Naive B cell (primary cell): ENCODE data around the gene SOWAHA. TPM values are rescaled to one million over a fixed set of nuclear protein-coding genes. Genes with fewer than 3 reads are reported as not detected.

Source experiments
- ATAC-seq, 2 donors: fragments of 150-1000 bp; cut with Tn5 transposase; 2 replicates each; pipeline ENCODE4 v1.10.0; 2021; ENCODE audit warnings: low read depth in 2 of 2, mild to moderate bottlenecking in 2 of 2, moderate library complexity in 2 of 2
- DNase-seq: peaks from one replicate; pipeline ENCODE4 v3.0.0; 2022
- H3K27ac Mint-ChIP-seq, 6 donors: one replicate each; pipeline ENCODE4 v1.8.0; 2020 to 2022; ENCODE audit warnings: mild to moderate bottlenecking in 6 of 6, mixed read lengths in 6 of 6, moderate library complexity in 5 of 6, inconsistent platforms in 2 of 6
- H3K27me3 Mint-ChIP-seq, 3 donors: one replicate each; pipeline ENCODE4 v1.8.0; 2021 to 2022; ENCODE audit warnings: mixed read lengths in 3 of 3, mild to moderate bottlenecking in 1 of 3
- H3K36me3 Mint-ChIP-seq, 2 donors: one replicate each; pipeline ENCODE4 v1.8.0; 2020 to 2022; ENCODE audit warnings: mixed read lengths in 2 of 2, inconsistent platforms in 1 of 2, mild to moderate bottlenecking in 1 of 2
- H3K4me1 Mint-ChIP-seq, 3 donors: one replicate each; pipeline ENCODE4 v1.8.0; 2020 to 2022; ENCODE audit warnings: mixed read lengths in 3 of 3, inconsistent platforms in 1 of 3, mild to moderate bottlenecking in 1 of 3, moderate library complexity in 1 of 3
- H3K4me3 Mint-ChIP-seq, 8 donors: one replicate each; pipeline ENCODE4 v1.8.0; 2020 to 2022; ENCODE audit warnings: mild to moderate bottlenecking in 8 of 8, mixed read lengths in 8 of 8, moderate library complexity in 8 of 8, inconsistent platforms in 2 of 8
- H3K9me3 Mint-ChIP-seq, 7 donors: one replicate each; pipeline ENCODE4 v1.8.0; 2020 to 2022; ENCODE audit warnings: mixed read lengths in 7 of 7, mild to moderate bottlenecking in 5 of 7, inconsistent platforms in 2 of 7, moderate library complexity in 1 of 7
- polyA plus RNA-seq, 6 donors: library from polyadenylated mRNA; unstranded; fragments of 300-500 nt; fragmentation: Illumina TruSeq; gene quantifications; one replicate each; pipeline ENCODE4 v1.2.3, GENCODE V29; 2021; ENCODE audit warnings: low read depth in 6 of 6

SOWAHA gene
- polyA plus RNA-seq, 6 donors from 2014 or later: not detected

- no peak for DNase-seq
- H3K27ac Mint-ChIP-seq: no peak overlapping the region
- no peak for ATAC-seq
- peaks cover 8 to 34% (median 25%) of the 10 kb centered on the region in 3 donors for H3K4me1 Mint-ChIP-seq
- no peaks in the 10 kb centered on the region for H3K9me3 Mint-ChIP-seq
- H3K36me3 Mint-ChIP-seq: peaks cover 0 to 4% of the 10 kb centered on the region in 2 donors
- peaks cover 24 to 46% (median 31%) of the 10 kb centered on the region in 3 donors for H3K27me3 Mint-ChIP-seq
- no peak overlapping the region for H3K4me3 Mint-ChIP-seq
Measured at GRCh38 chr5:132816554-132816953, 3.5 kb downstream of the SOWAHA start.

- Mint-ChIP-seq H3K27me3 (peaks cover 25 to 48% (median 31%) of the 10 kb centered on the region in 3 donors), H3K36me3 (peaks cover 0 to 4% of the 10 kb centered on the region in 2 donors), H3K9me3 (no peaks in the 10 kb centered on the region), H3K27ac (no peak overlapping the region), H3K4me1 (peaks cover 8 to 29% (median 25%) of the 10 kb centered on the region in 3 donors), H3K4me3 (peak overlapping the region in 1 of 8 donors; percentile 6)
- ATAC-seq (no peak), DNase-seq (no peak)
Measured at GRCh38 chr5:132817011-132817410, 3.9 kb downstream of the SOWAHA start.

GRCh38 chr5:132819468-132819867 is 6.4 kb downstream of the SOWAHA start:
- DNase-seq: no peak
- peaks cover 8 to 23% (median 18%) of the 10 kb centered on the region in 3 donors for H3K4me1 Mint-ChIP-seq
- H3K27ac Mint-ChIP-seq: peak overlapping the region in 1 of 6 donors; percentile 97

GRCh38 chr5:132820162-132820754 is 7.2 kb downstream of the SOWAHA start:
- peak overlapping the region in 4 of 6 donors; percentile 5 to 73 (median 44) for H3K27ac Mint-ChIP-seq
- peaks cover 0 to 4% of the 10 kb centered on the region in 2 donors for H3K36me3 Mint-ChIP-seq
- no peaks in the 10 kb centered on the region for H3K9me3 Mint-ChIP-seq
- DNase-seq (peak; percentile 75), ATAC-seq (peak; percentile 91 to 92)
- peaks cover 21 to 59% (median 32%) of the 10 kb centered on the region in 3 donors for H3K27me3 Mint-ChIP-seq
- peaks cover 8 to 27% (median 18%) of the 10 kb centered on the region in 3 donors for H3K4me1 Mint-ChIP-seq
- H3K4me3 Mint-ChIP-seq: peak overlapping the region; percentile 4 to 84 (median 78)

More at GRCh38 chr5:132819468-132819867, 6.4 kb downstream of the SOWAHA start:
- Mint-ChIP-seq H3K27me3 (peaks cover 21 to 56% (median 32%) of the 10 kb centered on the region in 3 donors), H3K9me3 (no peaks in the 10 kb centered on the region), H3K4me3 (peak overlapping the region; percentile 18 to 84 (median 76)), H3K36me3 (peaks cover 0 to 4% of the 10 kb centered on the region in 2 donors)
- ATAC-seq: peak; percentile 21 to 44

- Mint-ChIP-seq H3K4me1 (peaks cover 8 to 27% (median 18%) of the 10 kb centered on the region in 3 donors), H3K9me3 (no peaks in the 10 kb centered on the region), H3K27me3 (peaks cover 26 to 64% (median 37%) of the 10 kb centered on the region in 3 donors), H3K4me3 (no peak overlapping the region), H3K27ac (no peak overlapping the region), H3K36me3 (peaks cover 0 to 4% of the 10 kb centered on the region in 2 donors)
- DNase-seq (no peak), ATAC-seq (no peak)
Measured at GRCh38 chr5:132821350-132821749, 8.2 kb downstream of the SOWAHA start.

GRCh38 chr5:132821791-132822190 is 8.7 kb downstream of the SOWAHA start:
- ATAC-seq: no peak
- Mint-ChIP-seq H3K4me3 (no peak overlapping the region), H3K36me3 (peaks cover 0 to 4% of the 10 kb centered on the region in 2 donors), H3K9me3 (no peaks in the 10 kb centered on the region), H3K4me1 (peaks cover 8 to 27% (median 18%) of the 10 kb centered on the region in 3 donors), H3K27ac (no peak overlapping the region), H3K27me3 (peaks cover 30 to 69% (median 42%) of the 10 kb centered on the region in 3 donors)
- no peak for DNase-seq

GRCh38 chr5:132822650-132823480 is 9.8 kb downstream of the SOWAHA start:
- Mint-ChIP-seq H3K4me1 (peaks cover 8 to 27% (median 17%) of the 10 kb centered on the region in 3 donors), H3K27me3 (peaks cover 39 to 80% (median 52%) of the 10 kb centered on the region in 3 donors), H3K36me3 (peaks cover 0 to 4% of the 10 kb centered on the region in 2 donors), H3K4me3 (peak overlapping the region in 3 of 8 donors; percentile 19 to 47 (median 31)), H3K27ac (no peak overlapping the region), H3K9me3 (no peaks in the 10 kb centered on the region)
- ATAC-seq: no peak
- no peak for DNase-seq

- H3K4me3 Mint-ChIP-seq: peak overlapping the region in 4 of 8 donors; percentile 9 to 31 (median 14)
- peaks cover 8 to 27% (median 16%) of the 10 kb centered on the region in 3 donors for H3K4me1 Mint-ChIP-seq
- H3K27me3 Mint-ChIP-seq: peaks cover 44 to 87% (median 55%) of the 10 kb centered on the region in 3 donors
- no peak for ATAC-seq
- no peak for DNase-seq
- peaks cover 0 to 4% of the 10 kb centered on the region in 2 donors for H3K36me3 Mint-ChIP-seq
- H3K9me3 Mint-ChIP-seq: no peaks in the 10 kb centered on the region
- no peak overlapping the region for H3K27ac Mint-ChIP-seq
Measured at GRCh38 chr5:132823481-132824050, 10.5 kb downstream of the SOWAHA start.

GRCh38 chr5:132824426-132824825 is 11.3 kb downstream of the SOWAHA start:
- H3K4me1 Mint-ChIP-seq: peaks cover 9 to 30% (median 17%) of the 10 kb centered on the region in 3 donors
- H3K9me3 Mint-ChIP-seq: no peaks in the 10 kb centered on the region
- H3K27me3 Mint-ChIP-seq: peaks cover 52 to 87% (median 56%) of the 10 kb centered on the region in 3 donors
- DNase-seq (no peak), ATAC-seq (no peak)
- H3K36me3 Mint-ChIP-seq: peaks cover 0 to 4% of the 10 kb centered on the region in 2 donors
- H3K4me3 Mint-ChIP-seq: peak overlapping the region in 6 of 8 donors; percentile 29 to 66 (median 51)
- H3K27ac Mint-ChIP-seq: no peak overlapping the region

GRCh38 chr5:132825033-132825833 is 12.1 kb downstream of the SOWAHA start:
- Mint-ChIP-seq H3K9me3 (no peaks in the 10 kb centered on the region), H3K27ac (no peak overlapping the region), H3K4me3 (peak overlapping the region; percentile 25 to 66 (median 48)), H3K4me1 (peaks cover 5 to 29% (median 15%) of the 10 kb centered on the region in 3 donors), H3K36me3 (peaks cover 0 to 2% of the 10 kb centered on the region in 2 donors), H3K27me3 (peaks cover 49 to 86% (median 51%) of the 10 kb centered on the region in 3 donors)
- ATAC-seq (no peak), DNase-seq (no peak)

GRCh38 chr5:132825834-132826391 is 12.8 kb downstream of the SOWAHA start:
- Mint-ChIP-seq H3K4me1 (peaks cover 4 to 28% (median 10%) of the 10 kb centered on the region in 3 donors), H3K36me3 (no peaks in the 10 kb centered on the region), H3K27ac (no peak overlapping the region), H3K9me3 (no peaks in the 10 kb centered on the region), H3K4me3 (peak overlapping the region in 6 of 8 donors; percentile 37 to 62 (median 52)), H3K27me3 (peaks cover 47 to 81% (median 48%) of the 10 kb centered on the region in 3 donors)
- DNase-seq: no peak
- ATAC-seq: peak in 1 of 2 donors; percentile 17

GRCh38 chr5:132826424-132827082 is 13.5 kb downstream of the SOWAHA start:
- peaks cover 9 to 34% (median 14%) of the 10 kb centered on the region in 3 donors for H3K4me1 Mint-ChIP-seq
- no peaks in the 10 kb centered on the region for H3K9me3 Mint-ChIP-seq
- no peak for DNase-seq
- peak overlapping the region; percentile 17 to 68 (median 52) for H3K4me3 Mint-ChIP-seq
- H3K36me3 Mint-ChIP-seq: no peaks in the 10 kb centered on the region
- peaks cover 42 to 83% (median 54%) of the 10 kb centered on the region in 3 donors for H3K27me3 Mint-ChIP-seq
- no peak for ATAC-seq
- H3K27ac Mint-ChIP-seq: no peak overlapping the region
